Prostate gland (tissue), 2 donors: ENCODE measurements around the gene ARID2. TPM values are rescaled to one million over a fixed set of nuclear protein-coding genes. Genes with fewer than 3 reads are reported as not detected.

Experiments used
- DNase-seq: peaks from one replicate; pipeline ENCODE4 v3.0.0-alpha.2; 2019; ENCODE audit warnings: low spot score
- H3K27ac ChIP-seq, 2 donors: fragments of 200-600 bp; sonication (generic); 2 replicates each; pipeline ENCODE4 v1.5.1; 2017 to 2019
- H3K27me3 ChIP-seq: fragments of 200-600 bp; sonication (generic); replicated peaks from 2 replicates; pipeline ENCODE4 v1.5.1; 2019; ENCODE audit not compliant: insufficient read depth
- H3K36me3 ChIP-seq, 2 donors: fragments of 200-600 bp; sonication (generic); 1 replicate in 1 of 2; 2 replicates in 1 of 2; pipeline versions ENCODE4 v1.5.1 to v1.8.1; 2017 to 2019
- H3K4me1 ChIP-seq: fragments of 200-600 bp; sonication (generic); replicated peaks from 2 replicates; pipeline ENCODE4 v1.5.1; 2019
- H3K4me3 ChIP-seq, 2 donors: fragments of 200-600 bp; sonication (generic); 2 replicates each; pipeline ENCODE4 v1.5.1; 2017 to 2019
- H3K9me3 ChIP-seq: fragments of 200-600 bp; sonication (generic); 2 replicates; pipeline ENCODE4 v1.5.1; 2017
- POLR2A ChIP-seq: fragments of 450-650 bp; IDR thresholded peaks from one replicate; pipeline ENCODE4 v1.6.1; 2016; ENCODE audit warnings: antibody characterized with exemption, mild to moderate bottlenecking
- POLR2AphosphoS5 ChIP-seq: sonication (generic); formaldehyde crosslinking; IDR thresholded peaks from one replicate; pipeline ENCODE4 v1.6.1; 2017; ENCODE audit warnings: antibody characterized with exemption
- whole genome bisulfite sequencing: methylation state at CpG from one replicate; pipeline ENCODE4 v1.1.5; 2018; 5-methylcytosine and 5-hydroxymethylcytosine counted together
- intact Hi-C: fragments of 100-400 bp; cut with DNase I; formaldehyde crosslinking; loops from one replicate; pipeline ENCODE4 v1.14.2; 2022
- total RNA-seq, 2 donors: library from RNA; depleted of rRNA; stranded (reverse); fragments of >200 nt; gene quantifications; one replicate each; pipeline ENCODE4 v1.1.0, GENCODE V29; 2016
- TF ChIP-seq, protein P1 (sequence below), 4 experiments: fragments of 200-600 bp in 2 of 4; fragments of 450-650 bp in 2 of 4; sonication (generic) in 2 of 4; IDR thresholded peaks; 1 replicate in 3 of 4; 2 replicates in 1 of 4; pipeline ENCODE4 v1.5.1; 2016 to 2019; ENCODE audit warnings: antibody characterized with exemption in 4 of 4, mild to moderate bottlenecking in 2 of 4, moderate library complexity in 2 of 4

The ARID2 gene
- total RNA-seq, 2 donors from 2014 or later: 29.5 to 47.3 TPM

DNA sequence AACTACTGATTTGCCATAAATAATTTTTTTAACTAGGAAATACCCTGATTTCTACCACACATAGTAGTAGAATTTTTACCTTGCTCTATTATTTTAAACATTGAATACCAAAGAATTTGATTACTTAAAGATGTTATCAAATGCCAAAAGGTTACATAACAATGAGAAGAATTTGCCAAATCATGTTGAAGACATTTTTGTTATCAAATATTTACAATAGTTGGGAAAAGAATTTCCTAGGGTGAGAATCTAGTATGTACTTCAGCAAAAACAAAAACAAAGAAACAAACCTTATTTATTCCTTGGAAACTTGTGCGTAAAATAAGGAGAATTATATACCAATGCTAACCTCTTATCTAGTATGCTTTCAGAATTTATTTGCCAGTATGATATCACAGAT, 153.7 kb downstream of the ARID2 start:
- Histone ChIP-seq H3K4me3 (no peak overlapping the region), H3K27me3 (no peaks in the 10 kb centered on the region), H3K36me3 (no peaks in the 10 kb centered on the region), H3K27ac (no peak overlapping the region), H3K4me1 (no peaks in the 10 kb centered on the region), H3K9me3 (no peaks in the 10 kb centered on the region)
- TF ChIP-seq POLR2A: no peak
- TF ChIP-seq POLR2AphosphoS5: no peak
- TF ChIP-seq, protein P1, sequence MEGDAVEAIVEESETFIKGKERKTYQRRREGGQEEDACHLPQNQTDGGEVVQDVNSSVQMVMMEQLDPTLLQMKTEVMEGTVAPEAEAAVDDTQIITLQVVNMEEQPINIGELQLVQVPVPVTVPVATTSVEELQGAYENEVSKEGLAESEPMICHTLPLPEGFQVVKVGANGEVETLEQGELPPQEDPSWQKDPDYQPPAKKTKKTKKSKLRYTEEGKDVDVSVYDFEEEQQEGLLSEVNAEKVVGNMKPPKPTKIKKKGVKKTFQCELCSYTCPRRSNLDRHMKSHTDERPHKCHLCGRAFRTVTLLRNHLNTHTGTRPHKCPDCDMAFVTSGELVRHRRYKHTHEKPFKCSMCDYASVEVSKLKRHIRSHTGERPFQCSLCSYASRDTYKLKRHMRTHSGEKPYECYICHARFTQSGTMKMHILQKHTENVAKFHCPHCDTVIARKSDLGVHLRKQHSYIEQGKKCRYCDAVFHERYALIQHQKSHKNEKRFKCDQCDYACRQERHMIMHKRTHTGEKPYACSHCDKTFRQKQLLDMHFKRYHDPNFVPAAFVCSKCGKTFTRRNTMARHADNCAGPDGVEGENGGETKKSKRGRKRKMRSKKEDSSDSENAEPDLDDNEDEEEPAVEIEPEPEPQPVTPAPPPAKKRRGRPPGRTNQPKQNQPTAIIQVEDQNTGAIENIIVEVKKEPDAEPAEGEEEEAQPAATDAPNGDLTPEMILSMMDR (IDR thresholded peaks at IDR 0.05): no peak
- no peak for DNase-seq
- intact Hi-C loops: no loop called here
- 98% methylated on average over 1 of the region's 1 CpG for WGBS

GRCh38 chr12:45886685-45887084, 157.2 kb downstream of the ARID2 start:
- H3K27me3 ChIP-seq: no peaks in the 10 kb centered on the region
- H3K27ac ChIP-seq: no peak overlapping the region
- DNase-seq: no peak
- no peaks in the 10 kb centered on the region for H3K4me1 ChIP-seq
- WGBS: 95% methylated on average over 1 of the region's 1 CpG
- intact Hi-C loops: no loop called here
- no peak overlapping the region for H3K4me3 ChIP-seq
- no peaks in the 10 kb centered on the region for H3K36me3 ChIP-seq
- TF ChIP-seq, protein P1 (IDR thresholded peaks at IDR 0.05): no peak
- TF ChIP-seq POLR2AphosphoS5: no peak
- no peak for TF ChIP-seq POLR2A
- H3K9me3 ChIP-seq: no peaks in the 10 kb centered on the region

GRCh38 chr12:45887544-45887943, 158.0 kb downstream of the ARID2 start:
- TF ChIP-seq, protein P1 (IDR thresholded peaks at IDR 0.05): no peak
- no peak for TF ChIP-seq POLR2AphosphoS5
- no peak for TF ChIP-seq POLR2A
- Histone ChIP-seq H3K9me3 (no peaks in the 10 kb centered on the region), H3K27ac (no peak overlapping the region), H3K4me3 (no peak overlapping the region), H3K36me3 (no peaks in the 10 kb centered on the region), H3K27me3 (no peaks in the 10 kb centered on the region), H3K4me1 (no peaks in the 10 kb centered on the region)
- WGBS: 100% methylated on average over 5 of the region's 5 CpGs
- intact Hi-C loops: no loop called here
- DNase-seq: no peak

DNA sequence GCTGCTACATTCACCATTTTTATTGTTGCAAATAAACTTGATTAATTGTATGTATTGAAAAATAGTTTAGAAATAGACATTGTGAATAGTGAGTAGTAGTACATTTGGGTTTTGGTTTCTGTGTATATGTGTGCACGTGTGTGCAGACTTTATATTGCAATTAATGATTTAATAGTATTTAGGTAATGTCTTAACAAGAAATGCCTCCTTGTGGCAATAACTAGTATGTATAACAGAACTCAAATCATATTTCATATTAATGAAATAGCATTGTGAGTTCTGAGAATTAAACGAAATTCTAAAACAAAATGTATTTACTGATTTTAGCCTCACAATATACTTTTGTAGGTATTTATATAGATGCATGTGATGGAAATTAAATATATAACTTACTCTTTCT, 160.8 kb downstream of the ARID2 start:
- no peak overlapping the region for H3K4me3 ChIP-seq
- H3K27ac ChIP-seq: no peak overlapping the region
- H3K27me3 ChIP-seq: no peaks in the 10 kb centered on the region
- no peaks in the 10 kb centered on the region for H3K9me3 ChIP-seq
- intact Hi-C loops: no loop called here
- no peak for TF ChIP-seq POLR2A
- TF ChIP-seq POLR2AphosphoS5: no peak
- TF ChIP-seq, protein P1 (IDR thresholded peaks at IDR 0.05): peak in 3 of 4 experiments; percentile 9 to 35 (median 21)
- no peak for DNase-seq
- whole genome bisulfite sequencing: 68% methylated on average over 2 of the region's 2 CpGs
- no peaks in the 10 kb centered on the region for H3K36me3 ChIP-seq
- no peaks in the 10 kb centered on the region for H3K4me1 ChIP-seq

DNA sequence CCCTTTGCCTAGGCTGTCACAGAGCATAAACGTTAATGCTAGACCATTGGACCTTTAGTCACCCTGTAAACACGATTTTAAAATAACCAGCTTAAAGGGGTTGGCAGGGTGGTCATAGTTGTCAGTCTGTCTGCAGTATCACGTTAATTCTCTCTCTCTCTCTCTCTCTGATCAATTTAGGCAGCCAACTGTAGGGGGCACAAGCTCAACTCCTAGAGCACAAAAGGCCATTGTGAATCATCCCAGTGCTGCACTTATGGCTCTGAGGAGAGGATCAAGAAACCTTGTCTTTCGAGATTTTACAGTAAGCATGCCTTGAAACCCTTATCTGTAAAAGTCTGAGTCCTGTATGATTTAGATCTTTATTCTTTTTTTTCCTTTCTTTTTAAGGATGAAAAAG, 163.7 kb downstream of the ARID2 start:
- intact Hi-C loops: no loop called here
- 57% methylated on average over 4 of the region's 4 CpGs for WGBS
- TF ChIP-seq, protein P1 (IDR thresholded peaks at IDR 0.05): no peak
- TF ChIP-seq POLR2AphosphoS5 (no peak), POLR2A (no peak)
- DNase-seq: no peak
- H3K27me3 ChIP-seq: no peaks in the 10 kb centered on the region
- no peaks in the 10 kb centered on the region for H3K36me3 ChIP-seq
- no peaks in the 10 kb centered on the region for H3K9me3 ChIP-seq
- H3K27ac ChIP-seq: no peak overlapping the region
- H3K4me3 ChIP-seq: no peak overlapping the region
- no peaks in the 10 kb centered on the region for H3K4me1 ChIP-seq
